ENCODE results near the gene AUH.

The AUH gene

GRCh38 chr9:91328186-91328585 lies 33.5 kb downstream of the AUH start:
- TF ChIP-seq, protein P1, sequence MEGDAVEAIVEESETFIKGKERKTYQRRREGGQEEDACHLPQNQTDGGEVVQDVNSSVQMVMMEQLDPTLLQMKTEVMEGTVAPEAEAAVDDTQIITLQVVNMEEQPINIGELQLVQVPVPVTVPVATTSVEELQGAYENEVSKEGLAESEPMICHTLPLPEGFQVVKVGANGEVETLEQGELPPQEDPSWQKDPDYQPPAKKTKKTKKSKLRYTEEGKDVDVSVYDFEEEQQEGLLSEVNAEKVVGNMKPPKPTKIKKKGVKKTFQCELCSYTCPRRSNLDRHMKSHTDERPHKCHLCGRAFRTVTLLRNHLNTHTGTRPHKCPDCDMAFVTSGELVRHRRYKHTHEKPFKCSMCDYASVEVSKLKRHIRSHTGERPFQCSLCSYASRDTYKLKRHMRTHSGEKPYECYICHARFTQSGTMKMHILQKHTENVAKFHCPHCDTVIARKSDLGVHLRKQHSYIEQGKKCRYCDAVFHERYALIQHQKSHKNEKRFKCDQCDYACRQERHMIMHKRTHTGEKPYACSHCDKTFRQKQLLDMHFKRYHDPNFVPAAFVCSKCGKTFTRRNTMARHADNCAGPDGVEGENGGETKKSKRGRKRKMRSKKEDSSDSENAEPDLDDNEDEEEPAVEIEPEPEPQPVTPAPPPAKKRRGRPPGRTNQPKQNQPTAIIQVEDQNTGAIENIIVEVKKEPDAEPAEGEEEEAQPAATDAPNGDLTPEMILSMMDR (IDR thresholded peaks at IDR 0.05): no peak
- no peak for TF ChIP-seq ZFX (IDR thresholded peaks at IDR 0.05; ENCODE audit: borderline replicate concordance)
- no peak overlapping the region for H3K27ac ChIP-seq

DNA sequence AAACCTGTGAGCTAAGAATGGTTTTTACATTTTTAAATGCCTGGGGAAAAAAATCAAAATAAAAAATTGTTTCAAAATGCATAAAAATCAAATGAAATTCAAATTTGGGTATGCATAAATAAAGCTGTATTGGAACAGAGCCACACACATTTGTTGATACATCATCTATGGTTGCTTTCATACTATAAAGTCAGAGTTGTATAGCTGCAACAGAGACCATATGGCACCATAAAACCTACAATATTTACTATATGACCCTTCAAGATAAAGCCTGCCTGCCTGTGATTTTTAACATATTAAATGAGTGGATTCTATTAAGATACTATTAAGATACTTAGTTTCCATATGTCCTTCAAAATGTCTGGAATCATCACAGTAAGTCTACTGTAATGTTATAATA lies 40.0 kb downstream of the AUH start:
- no peak overlapping the region for H3K27ac ChIP-seq
- TF ChIP-seq, protein P1 (IDR thresholded peaks at IDR 0.05): no peak
- TF ChIP-seq ZFX (IDR thresholded peaks at IDR 0.05; ENCODE audit: borderline replicate concordance): no peak

DNA sequence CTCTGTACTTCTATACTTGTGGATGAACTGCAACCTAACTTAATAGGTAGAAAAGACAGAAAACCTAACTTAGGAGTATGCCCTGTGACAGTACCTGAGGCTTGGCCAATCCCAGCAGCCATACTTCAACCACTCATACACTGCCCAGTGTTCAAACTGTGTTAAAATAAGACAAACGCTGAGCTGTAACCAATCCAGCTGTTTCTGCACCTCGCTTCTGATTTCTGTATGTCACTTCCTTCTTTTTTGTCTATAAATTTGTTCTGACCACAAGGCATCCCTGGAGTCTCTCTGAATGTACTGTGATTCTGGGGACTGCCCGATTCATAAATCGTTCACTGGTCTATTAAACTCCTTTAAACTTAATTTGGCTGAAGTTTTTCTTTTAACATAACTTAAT lies 41.4 kb downstream of the AUH start:
- TF ChIP-seq, protein P1 (IDR thresholded peaks at IDR 0.05): no peak
- TF ChIP-seq ZFX (IDR thresholded peaks at IDR 0.05; ENCODE audit: borderline replicate concordance): no peak
- H3K27ac ChIP-seq: no peak overlapping the region

DNA sequence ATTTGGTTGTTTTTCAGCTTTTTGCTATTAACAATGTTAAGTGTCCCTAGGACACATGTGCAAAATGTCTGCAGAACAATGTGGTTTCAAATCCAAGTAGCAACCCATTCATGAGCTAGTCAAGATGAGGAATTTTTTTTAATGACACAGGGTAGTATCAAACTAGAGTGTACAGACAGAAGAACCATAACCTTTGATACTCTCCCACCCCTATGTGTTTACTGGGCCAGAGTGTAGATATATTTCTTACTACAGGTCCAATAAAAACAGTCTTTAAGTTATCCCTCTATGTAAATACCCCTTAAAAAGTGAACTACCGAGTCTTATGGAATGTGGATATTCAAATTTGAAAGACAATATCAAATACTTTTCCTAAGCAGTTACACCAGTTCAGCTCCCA lies 45.6 kb downstream of the AUH start:
- no peak overlapping the region for H3K27ac ChIP-seq
- TF ChIP-seq, protein P1 (IDR thresholded peaks at IDR 0.05): no peak
- no peak for TF ChIP-seq ZFX (IDR thresholded peaks at IDR 0.05; ENCODE audit: borderline replicate concordance)

DNA sequence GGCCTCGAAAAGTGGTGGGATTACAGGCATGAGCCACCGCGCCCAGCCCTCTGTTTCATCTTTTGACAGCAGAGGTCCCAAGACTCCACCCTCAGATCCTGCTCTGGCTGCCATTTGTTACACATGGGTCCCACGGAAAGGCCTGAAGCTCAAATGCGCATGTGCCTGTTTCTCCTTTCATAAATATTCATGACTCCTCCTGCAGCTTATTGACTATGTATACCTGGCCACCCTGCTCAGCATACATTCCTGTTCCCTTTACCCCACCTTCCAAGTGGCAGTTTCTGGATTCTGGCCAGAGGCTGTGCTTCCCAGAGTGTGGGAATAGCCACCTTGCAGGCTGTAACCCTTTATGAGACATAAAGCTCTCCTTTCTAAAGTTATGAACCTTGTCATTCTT lies 46.5 kb downstream of the AUH start:
- TF ChIP-seq, protein P1 (IDR thresholded peaks at IDR 0.05): no peak
- no peak for TF ChIP-seq ZFX (IDR thresholded peaks at IDR 0.05; ENCODE audit: borderline replicate concordance)
- H3K27ac ChIP-seq: no peak overlapping the region

GRCh38 chr9:91312717-91313325 lies 48.9 kb downstream of the AUH start:
- TF ChIP-seq, protein P1 (IDR thresholded peaks at IDR 0.05): no peak
- no peak for TF ChIP-seq ZFX (IDR thresholded peaks at IDR 0.05; ENCODE audit: borderline replicate concordance)
- H3K27ac ChIP-seq: no peak overlapping the region

- TF ChIP-seq, protein P1 (IDR thresholded peaks at IDR 0.05): no peak
- TF ChIP-seq ZFX (IDR thresholded peaks at IDR 0.05; ENCODE audit: borderline replicate concordance): no peak
- no peak overlapping the region for H3K27ac ChIP-seq
These were observed 51.7 kb downstream of the AUH start for GRCh38 chr9:91310037-91310436.

Data from 22Rv1 (cell line).